GM12891 (cell line): Measurements from ENCODE around the gene GRIK4.

Experiments used
- POLR2A ChIP-seq: IDR thresholded peaks from 2 replicates; pipeline ENCODE4 v1.6.1; 2011; ENCODE audit warnings: low read depth, low read length, control low read depth
- POLR2AphosphoS5 ChIP-seq: IDR thresholded peaks from 2 replicates; pipeline ENCODE4 v1.6.1; 2011; ENCODE audit warnings: low read depth, low read length, control low read depth
- POU2F2 ChIP-seq: IDR thresholded peaks from 2 replicates; pipeline ENCODE4 v1.6.1; 2011; ENCODE audit warnings: low read depth, mild to moderate bottlenecking, control low read depth, low read length, moderate library complexity
- TAF1 ChIP-seq: IDR thresholded peaks from 2 replicates; pipeline ENCODE4 v1.6.1; 2011; ENCODE audit warnings: low read depth, low read length, control low read depth

- TF ChIP-seq POLR2A (no peak), POLR2AphosphoS5 (no peak), TAF1 (no peak), POU2F2 (no peak)
Observed at GRCh38 chr11:120690406-120690805, 178.9 kb downstream of the GRIK4 start.
